WTC11 (cell line): ENCODE data around the gene AQP12B. TPM values are rescaled to one million over a fixed set of nuclear protein-coding genes. Genes with fewer than 3 reads are reported as not detected.

ENCODE experiments used
- ATAC-seq: fragments of 200-7000 bp; cut with Tn5 transposase; 2 replicates; pipeline ENCODE4 v1.10.0; 2021; ENCODE audit warnings: mild to moderate bottlenecking, moderate library complexity
- CTCF ChIA-PET: fragments of 300-600 bp; sonication (Branson Sonifier 250); formaldehyde crosslinking; loops from one replicate; lab custom pipeline; 2021; ENCODE audit warnings: antibody characterized with exemption; lab: Charles Lee
- POLR2A ChIA-PET: fragments of 350-600 bp; sonication (Branson Sonifier 250); formaldehyde crosslinking; loops from one replicate; lab custom pipeline; 2021; ENCODE audit warnings: antibody characterized with exemption; lab: Charles Lee
- DNase-seq: peaks from one replicate; pipeline ENCODE4 v3.0.0; 2021; ENCODE audit warnings: low spot score
- H3K27ac Mint-ChIP-seq: 2 replicates; pipeline ENCODE4 v1.8.0; 2021; ENCODE audit warnings: mixed read lengths
- H3K27me3 Mint-ChIP-seq: 2 replicates; pipeline ENCODE4 v1.8.0; 2021; ENCODE audit warnings: low read depth, mild to moderate bottlenecking, moderate library complexity, mixed read lengths
- H3K36me3 Mint-ChIP-seq: 2 replicates; pipeline ENCODE4 v1.8.0; 2021; ENCODE audit warnings: mixed read lengths
- H3K4me1 Mint-ChIP-seq: 2 replicates; pipeline ENCODE4 v1.8.0; 2022; ENCODE audit warnings: mixed read lengths
- H3K4me3 Mint-ChIP-seq: 2 replicates; pipeline ENCODE4 v1.8.0; 2021; ENCODE audit warnings: mild to moderate bottlenecking, moderate library complexity, mixed read lengths
- H3K9me3 Mint-ChIP-seq: 2 replicates; pipeline ENCODE4 v1.8.0; 2021; ENCODE audit warnings: mixed read lengths
- ATF1 ChIP-seq: sonication (generic); formaldehyde crosslinking; IDR thresholded peaks from 2 replicates; pipeline ENCODE4 v1.8.1; 2023; ENCODE audit warnings: mild to moderate bottlenecking, moderate library complexity, missing genetic modification reagents
- CBFB ChIP-seq: sonication (generic); formaldehyde crosslinking; IDR thresholded peaks from 2 replicates; pipeline ENCODE4 v1.8.1; 2022; ENCODE audit warnings: mild to moderate bottlenecking, low read depth, missing genetic modification reagents
- CREB1 ChIP-seq: sonication (generic); formaldehyde crosslinking; IDR thresholded peaks from 2 replicates; pipeline ENCODE4 v1.8.0; 2023; ENCODE audit warnings: mild to moderate bottlenecking, missing genetic modification reagents
- CREM ChIP-seq: sonication (generic); formaldehyde crosslinking; IDR thresholded peaks from 2 replicates; pipeline ENCODE4 v1.8.1; 2022; ENCODE audit warnings: mild to moderate bottlenecking, missing genetic modification reagents, moderate library complexity
- E2F4 ChIP-seq: sonication (generic); formaldehyde crosslinking; IDR thresholded peaks from 2 replicates; pipeline ENCODE4 v1.8.1; 2022; ENCODE audit warnings: low read depth, mild to moderate bottlenecking, moderate library complexity, missing genetic modification reagents, borderline replicate concordance
- ERG ChIP-seq: fragments of 250-450 bp; sonication (Bioruptor Pico); IDR thresholded peaks from 2 replicates; pipeline ENCODE4 v1.8.0; 2021; ENCODE audit warnings: mild to moderate bottlenecking
- FOXJ3 ChIP-seq: sonication (generic); formaldehyde crosslinking; IDR thresholded peaks from 2 replicates; pipeline ENCODE4 v1.9.0; 2021; ENCODE audit warnings: missing genetic modification reagents, mild to moderate bottlenecking, borderline replicate concordance
- GABPB1 ChIP-seq: sonication (generic); formaldehyde crosslinking; IDR thresholded peaks from 2 replicates; pipeline ENCODE4 v1.8.1; 2023; ENCODE audit warnings: mild to moderate bottlenecking, missing genetic modification reagents
- JAZF1 ChIP-seq: fragments of 250-450 bp; sonication (Bioruptor Pico); IDR thresholded peaks from 2 replicates; pipeline ENCODE4 v1.9.0; 2021; ENCODE audit warnings: moderate library complexity, mild to moderate bottlenecking, inconsistent platforms
- PRRX2 ChIP-seq: fragments of 250-450 bp; sonication (Bioruptor Pico); IDR thresholded peaks from 2 replicates; pipeline ENCODE4 v1.8.0; 2021; ENCODE audit warnings: mild to moderate bottlenecking
- SMAD4 ChIP-seq: sonication (generic); formaldehyde crosslinking; IDR thresholded peaks from 2 replicates; pipeline ENCODE4 v1.8.0; 2022; ENCODE audit warnings: mild to moderate bottlenecking, missing genetic modification reagents
- SP1 ChIP-seq: sonication (generic); formaldehyde crosslinking; conservative IDR thresholded peaks from 2 replicates; pipeline ENCODE4 v1.8.1; 2022; ENCODE audit warnings: missing genetic modification reagents
- ZBTB21 ChIP-seq: sonication (generic); formaldehyde crosslinking; IDR thresholded peaks from 2 replicates; pipeline ENCODE4 v1.8.1; 2023; ENCODE audit warnings: mild to moderate bottlenecking, missing genetic modification reagents, borderline replicate concordance
- ZMAT4 ChIP-seq: fragments of 250-450 bp; sonication (Bioruptor Pico); IDR thresholded peaks from 2 replicates; pipeline ENCODE4 v1.9.0; 2021; ENCODE audit warnings: mild to moderate bottlenecking
- ZNF121 ChIP-seq: sonication (generic); formaldehyde crosslinking; IDR thresholded peaks from 2 replicates; pipeline ENCODE4 v1.8.0; 2023; ENCODE audit warnings: missing genetic modification reagents
- ZNF219 ChIP-seq: sonication (generic); formaldehyde crosslinking; IDR thresholded peaks from 2 replicates; pipeline ENCODE4 v1.8.0; 2023; ENCODE audit warnings: missing genetic modification reagents, mild to moderate bottlenecking, borderline replicate concordance
- ZNF317 ChIP-seq: sonication (generic); formaldehyde crosslinking; IDR thresholded peaks from 2 replicates; pipeline ENCODE4 v1.8.1; 2023; ENCODE audit warnings: low read depth, mild to moderate bottlenecking, moderate library complexity, missing genetic modification reagents, borderline replicate concordance
- total RNA-seq: library from RNA; stranded (reverse); gene quantifications from 3 replicates; pipeline ENCODE4 v1.2.3, GENCODE V29; 2021
- TF ChIP-seq, protein P1 (sequence below): sonication (generic); formaldehyde crosslinking; IDR thresholded peaks from 2 replicates; pipeline ENCODE4 v1.8.1; 2022; ENCODE audit warnings: mild to moderate bottlenecking, moderate library complexity, missing genetic modification reagents
- TF ChIP-seq, protein P2 (sequence below): sonication (generic); formaldehyde crosslinking; IDR thresholded peaks from 2 replicates; pipeline ENCODE4 v1.8.1; 2023; ENCODE audit warnings: mild to moderate bottlenecking, missing genetic modification reagents, borderline replicate concordance
- TF ChIP-seq, protein P3 (sequence below): fragments of 250-450 bp; sonication (Bioruptor Pico); IDR thresholded peaks from 2 replicates; pipeline ENCODE4 v1.9.0; 2021; ENCODE audit warnings: mild to moderate bottlenecking

AQP12B gene
- total RNA-seq, 1 experiment from 2014 or later, result not detected

DNA sequence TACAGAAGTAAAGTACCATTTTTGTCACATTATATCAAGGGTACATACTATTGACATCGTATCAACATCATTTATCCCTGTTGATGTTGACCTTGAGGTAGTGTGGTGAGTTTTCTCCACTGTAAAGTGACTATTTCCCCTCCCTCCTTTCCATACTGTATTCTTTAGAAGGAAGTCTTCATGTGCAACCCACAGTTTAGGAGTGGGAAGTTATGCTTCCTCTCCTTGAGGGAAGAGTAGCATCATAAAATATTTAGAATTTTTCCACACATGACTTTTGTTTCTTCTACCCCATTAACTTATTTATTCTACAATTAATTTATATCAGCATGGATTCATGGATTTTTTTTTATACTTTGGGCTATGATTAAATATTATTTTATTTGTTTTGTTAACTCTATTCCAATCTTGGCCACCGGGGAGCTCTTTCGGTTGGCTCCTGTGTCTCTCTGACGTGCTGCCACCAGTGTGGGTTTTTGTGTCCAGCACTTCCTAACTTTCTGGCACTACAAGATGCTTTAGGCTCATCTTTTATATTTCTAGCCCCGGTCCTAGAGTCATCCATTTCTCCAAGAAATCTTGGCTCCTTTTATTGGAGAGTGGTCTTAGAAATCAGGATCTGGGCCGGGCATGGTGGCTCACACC is 19.0 kb downstream of the AQP12B start:
- Mint-ChIP-seq H3K36me3 (no peaks in the 10 kb centered on the region), H3K27me3 (peaks cover 9% of the 10 kb centered on the region), H3K27ac (no peak overlapping the region), H3K9me3 (peaks cover 27% of the 10 kb centered on the region), H3K4me1 (no peaks in the 10 kb centered on the region), H3K4me3 (no peak overlapping the region)
- DNase-seq (no peak), ATAC-seq (no peak)
- no peak for TF ChIP-seq ATF1 (CRISPR knock-in tag)
- TF ChIP-seq PRRX2 (CRISPR knock-in tag), result no peak
- no peak for TF ChIP-seq E2F4
- TF ChIP-seq ZNF121 (CRISPR knock-in tag), result no peak
- no peak for TF ChIP-seq CREM
- no peak for TF ChIP-seq CBFB (CRISPR knock-in tag)
- TF ChIP-seq CREB1 (CRISPR knock-in tag), result no peak
- no peak for TF ChIP-seq SMAD4 (CRISPR knock-in tag)
- TF ChIP-seq, protein P1, sequence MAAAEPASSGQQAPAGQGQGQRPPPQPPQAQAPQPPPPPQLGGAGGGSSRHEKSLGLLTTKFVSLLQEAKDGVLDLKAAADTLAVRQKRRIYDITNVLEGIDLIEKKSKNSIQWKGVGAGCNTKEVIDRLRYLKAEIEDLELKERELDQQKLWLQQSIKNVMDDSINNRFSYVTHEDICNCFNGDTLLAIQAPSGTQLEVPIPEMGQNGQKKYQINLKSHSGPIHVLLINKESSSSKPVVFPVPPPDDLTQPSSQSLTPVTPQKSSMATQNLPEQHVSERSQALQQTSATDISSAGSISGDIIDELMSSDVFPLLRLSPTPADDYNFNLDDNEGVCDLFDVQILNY (CRISPR knock-in tag), result no peak
- no peak for TF ChIP-seq GABPB1 (CRISPR knock-in tag)
- no peak for TF ChIP-seq FOXJ3
- no peak for TF ChIP-seq ZBTB21 (CRISPR knock-in tag)
- TF ChIP-seq, protein P2, sequence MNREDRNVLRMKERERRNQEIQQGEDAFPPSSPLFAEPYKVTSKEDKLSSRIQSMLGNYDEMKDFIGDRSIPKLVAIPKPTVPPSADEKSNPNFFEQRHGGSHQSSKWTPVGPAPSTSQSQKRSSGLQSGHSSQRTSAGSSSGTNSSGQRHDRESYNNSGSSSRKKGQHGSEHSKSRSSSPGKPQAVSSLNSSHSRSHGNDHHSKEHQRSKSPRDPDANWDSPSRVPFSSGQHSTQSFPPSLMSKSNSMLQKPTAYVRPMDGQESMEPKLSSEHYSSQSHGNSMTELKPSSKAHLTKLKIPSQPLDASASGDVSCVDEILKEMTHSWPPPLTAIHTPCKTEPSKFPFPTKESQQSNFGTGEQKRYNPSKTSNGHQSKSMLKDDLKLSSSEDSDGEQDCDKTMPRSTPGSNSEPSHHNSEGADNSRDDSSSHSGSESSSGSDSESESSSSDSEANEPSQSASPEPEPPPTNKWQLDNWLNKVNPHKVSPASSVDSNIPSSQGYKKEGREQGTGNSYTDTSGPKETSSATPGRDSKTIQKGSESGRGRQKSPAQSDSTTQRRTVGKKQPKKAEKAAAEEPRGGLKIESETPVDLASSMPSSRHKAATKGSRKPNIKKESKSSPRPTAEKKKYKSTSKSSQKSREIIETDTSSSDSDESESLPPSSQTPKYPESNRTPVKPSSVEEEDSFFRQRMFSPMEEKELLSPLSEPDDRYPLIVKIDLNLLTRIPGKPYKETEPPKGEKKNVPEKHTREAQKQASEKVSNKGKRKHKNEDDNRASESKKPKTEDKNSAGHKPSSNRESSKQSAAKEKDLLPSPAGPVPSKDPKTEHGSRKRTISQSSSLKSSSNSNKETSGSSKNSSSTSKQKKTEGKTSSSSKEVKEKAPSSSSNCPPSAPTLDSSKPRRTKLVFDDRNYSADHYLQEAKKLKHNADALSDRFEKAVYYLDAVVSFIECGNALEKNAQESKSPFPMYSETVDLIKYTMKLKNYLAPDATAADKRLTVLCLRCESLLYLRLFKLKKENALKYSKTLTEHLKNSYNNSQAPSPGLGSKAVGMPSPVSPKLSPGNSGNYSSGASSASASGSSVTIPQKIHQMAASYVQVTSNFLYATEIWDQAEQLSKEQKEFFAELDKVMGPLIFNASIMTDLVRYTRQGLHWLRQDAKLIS (CRISPR knock-in tag), result no peak
- TF ChIP-seq ZMAT4 (CRISPR knock-in tag), result no peak
- no peak for TF ChIP-seq SP1
- TF ChIP-seq ERG (CRISPR knock-in tag), result no peak
- TF ChIP-seq JAZF1 (CRISPR knock-in tag), result no peak
- no peak for TF ChIP-seq ZNF219 (CRISPR knock-in tag)
- TF ChIP-seq, protein P3, sequence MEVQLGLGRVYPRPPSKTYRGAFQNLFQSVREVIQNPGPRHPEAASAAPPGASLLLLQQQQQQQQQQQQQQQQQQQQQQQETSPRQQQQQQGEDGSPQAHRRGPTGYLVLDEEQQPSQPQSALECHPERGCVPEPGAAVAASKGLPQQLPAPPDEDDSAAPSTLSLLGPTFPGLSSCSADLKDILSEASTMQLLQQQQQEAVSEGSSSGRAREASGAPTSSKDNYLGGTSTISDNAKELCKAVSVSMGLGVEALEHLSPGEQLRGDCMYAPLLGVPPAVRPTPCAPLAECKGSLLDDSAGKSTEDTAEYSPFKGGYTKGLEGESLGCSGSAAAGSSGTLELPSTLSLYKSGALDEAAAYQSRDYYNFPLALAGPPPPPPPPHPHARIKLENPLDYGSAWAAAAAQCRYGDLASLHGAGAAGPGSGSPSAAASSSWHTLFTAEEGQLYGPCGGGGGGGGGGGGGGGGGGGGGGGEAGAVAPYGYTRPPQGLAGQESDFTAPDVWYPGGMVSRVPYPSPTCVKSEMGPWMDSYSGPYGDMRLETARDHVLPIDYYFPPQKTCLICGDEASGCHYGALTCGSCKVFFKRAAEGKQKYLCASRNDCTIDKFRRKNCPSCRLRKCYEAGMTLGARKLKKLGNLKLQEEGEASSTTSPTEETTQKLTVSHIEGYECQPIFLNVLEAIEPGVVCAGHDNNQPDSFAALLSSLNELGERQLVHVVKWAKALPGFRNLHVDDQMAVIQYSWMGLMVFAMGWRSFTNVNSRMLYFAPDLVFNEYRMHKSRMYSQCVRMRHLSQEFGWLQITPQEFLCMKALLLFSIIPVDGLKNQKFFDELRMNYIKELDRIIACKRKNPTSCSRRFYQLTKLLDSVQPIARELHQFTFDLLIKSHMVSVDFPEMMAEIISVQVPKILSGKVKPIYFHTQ (CRISPR knock-in tag), result no peak
- no peak for TF ChIP-seq ZNF317 (CRISPR knock-in tag)
- CTCF ChIA-PET, result interaction anchor here (1.0 kb wide), 2 partner anchors 84 to 144 kb away, joined by 3 to 4 read pairs; no protein-coding TSS in a partner anchor
- POLR2A ChIA-PET, result no interaction called here
